H1 (cell line): ENCODE data around the gene TXNL4A. TPM values are rescaled to one million over a fixed set of nuclear protein-coding genes. Genes with fewer than 3 reads are reported as not detected.
A peak's percentile ranks its signal among the peaks of the same experiment; 100 is the strongest.

Experiments
- CTCF ChIA-PET: fragments of 300-600 bp; sonication (Branson Sonifier 250); formaldehyde crosslinking; loops from one replicate; lab custom pipeline; 2021; ENCODE audit not compliant: partially characterized antibody; lab: Charles Lee
- POLR2A ChIA-PET: fragments of 300-600 bp; sonication (Branson Sonifier 250); formaldehyde crosslinking; loops from one replicate; lab custom pipeline; 2021; ENCODE audit warnings: inconsistent platforms; ENCODE audit not compliant: partially characterized antibody; lab: Charles Lee
- DNase-seq, 2 experiments: peaks; one replicate each; pipeline versions ENCODE4 v3.0.0 to v3.0.0-alpha.2; 2010 to 2022; ENCODE audit warnings: low spot score in 2 of 2, low read depth in 1 of 2, mixed read lengths in 1 of 2
- FAIRE-seq: peaks from 2 replicates; lab custom pipeline; 2011; peaks lifted over from hg19 to GRCh38; lab: Jason Lieb, UNC
- H2AFZ ChIP-seq: 2 replicates; pipeline ENCODE4 v1.8.1; 2012; ENCODE audit warnings: low read length, inconsistent platforms
- H2AK5ac ChIP-seq: 2 replicates; pipeline ENCODE4 v1.6.1; 2013; ENCODE audit warnings: low read depth, low read length
- H2BK120ac ChIP-seq: replicated peaks from 2 replicates; pipeline ENCODE3; 2013; ENCODE audit warnings: low read depth, low read length, inconsistent platforms
- H2BK12ac ChIP-seq: 2 replicates; pipeline ENCODE4 v1.6.1; 2013; ENCODE audit warnings: low read depth, low read length
- H2BK15ac ChIP-seq: 2 replicates; pipeline ENCODE4 v1.6.1; 2013; ENCODE audit warnings: low read length
- H2BK20ac ChIP-seq: 2 replicates; pipeline ENCODE4 v1.6.1; 2013; ENCODE audit warnings: low read length
- H2BK5ac ChIP-seq: 2 replicates; pipeline ENCODE4 v1.6.1; 2013; ENCODE audit warnings: low read depth, low read length
- H3K14ac ChIP-seq: 2 replicates; pipeline ENCODE4 v1.6.1; 2013; ENCODE audit warnings: inconsistent platforms; ENCODE audit not compliant: insufficient read length
- H3K18ac ChIP-seq: 2 replicates; pipeline ENCODE4 v1.6.1; 2013; ENCODE audit warnings: low read length; ENCODE audit errors: extremely low read depth
- H3K23ac ChIP-seq: 2 replicates; pipeline ENCODE4 v1.6.1; 2013; ENCODE audit warnings: inconsistent platforms; ENCODE audit not compliant: insufficient read length
- H3K23me2 ChIP-seq: 2 replicates; pipeline ENCODE4 v1.6.1; 2013; ENCODE audit warnings: low read depth, low read length
- H3K27ac ChIP-seq: 2 replicates; pipeline ENCODE4 v1.6.1; 2011; ENCODE audit warnings: low read depth, low read length, inconsistent platforms
- H3K27me3 ChIP-seq, 4 experiments: replicated peaks in 1 of 4; 1 replicate in 1 of 4; 2 replicates in 3 of 4; pipeline versions ENCODE4 v1.6.1 to v1.8.1; 2011 to 2013; ENCODE audit warnings: low read length in 3 of 4, mild to moderate bottlenecking in 3 of 4, inconsistent platforms in 2 of 4, mixed read lengths in 2 of 4, moderate library complexity in 1 of 4; ENCODE audit not compliant: control insufficient read depth in 3 of 4, insufficient read depth in 3 of 4; ENCODE audit errors: extremely low read depth in 1 of 4
- H3K36me3 ChIP-seq, 4 experiments: 2 replicates each; pipeline versions ENCODE4 v1.6.1 to v1.8.1; 2011 to 2013; ENCODE audit warnings: mild to moderate bottlenecking in 4 of 4, low read length in 3 of 4, moderate library complexity in 2 of 4, control low read depth in 1 of 4, inconsistent platforms in 1 of 4; ENCODE audit not compliant: insufficient read depth in 4 of 4, control insufficient read depth in 2 of 4
- H3K4ac ChIP-seq: replicated peaks from 2 replicates; pipeline ENCODE3; 2013; ENCODE audit warnings: low read length, low read depth, mixed read lengths, inconsistent platforms; ENCODE audit not compliant: insufficient read length
- H3K4me1 ChIP-seq, 4 experiments: replicated peaks in 1 of 4; 1 replicate in 1 of 4; 2 replicates in 3 of 4; pipeline versions ENCODE4 v1.6.1 to v1.8.1; 2011 to 2013; ENCODE audit warnings: low read length in 3 of 4, inconsistent platforms in 2 of 4, mixed read lengths in 1 of 4; ENCODE audit not compliant: insufficient read depth in 4 of 4, control insufficient read depth in 3 of 4
- H3K4me2 ChIP-seq, 2 experiments: 2 replicates each; pipeline versions ENCODE4 v1.6.1 to v1.8.1; 2011 to 2013; ENCODE audit warnings: low read depth in 2 of 2, low read length in 2 of 2, control low read depth in 1 of 2, inconsistent platforms in 1 of 2, mild to moderate bottlenecking in 1 of 2; ENCODE audit not compliant: insufficient read depth in 1 of 2
- H3K4me3 ChIP-seq, 4 experiments: fragments of 200-600, 300-600 bp in 1 of 4; sonication (generic), shearing (Covaris generic), sonication (Bioruptor Twin) in 1 of 4; 2 replicates each; pipeline versions ENCODE4 v1.5.1 to v1.8.1; 2011 to 2016; ENCODE audit warnings: low read length in 4 of 4, low read depth in 3 of 4, control low read depth in 2 of 4, inconsistent platforms in 2 of 4, mild to moderate bottlenecking in 2 of 4, mixed read lengths in 1 of 4, moderate library complexity in 1 of 4; ENCODE audit not compliant: insufficient read depth in 2 of 4; ENCODE audit errors: extremely low read depth in 1 of 4
- H3K56ac ChIP-seq: replicated peaks from 2 replicates; pipeline ENCODE3; 2013; ENCODE audit warnings: low read depth, mild to moderate bottlenecking, mixed read lengths, low read length, inconsistent platforms; ENCODE audit not compliant: insufficient read length
- H3K79me1 ChIP-seq: 2 replicates; pipeline ENCODE4 v1.6.1; 2013; ENCODE audit warnings: low read depth, low read length, control low read depth
- H3K79me2 ChIP-seq, 2 experiments: 2 replicates each; pipeline versions ENCODE4 v1.6.1 to v1.8.1; 2012 to 2013; ENCODE audit warnings: low read length in 2 of 2, mild to moderate bottlenecking in 2 of 2, inconsistent platforms in 1 of 2; ENCODE audit not compliant: insufficient read depth in 2 of 2, control insufficient read depth in 1 of 2
- H3K9ac ChIP-seq, 4 experiments: replicated peaks in 1 of 4; 1 replicate in 1 of 4; 2 replicates in 3 of 4; pipeline versions ENCODE4 v1.6.1 to v1.8.1; 2011 to 2013; ENCODE audit warnings: low read depth in 3 of 4, low read length in 3 of 4, control low read depth in 2 of 4, mild to moderate bottlenecking in 2 of 4, moderate library complexity in 2 of 4, inconsistent platforms in 1 of 4; ENCODE audit errors: extremely low read depth in 1 of 4
- H3K9me3 ChIP-seq, 2 experiments: 2 replicates each; pipeline versions ENCODE4 v1.6.1 to v1.8.1; 2012 to 2013; ENCODE audit warnings: mild to moderate bottlenecking in 2 of 2, moderate library complexity in 2 of 2, control low read depth in 1 of 2, inconsistent platforms in 1 of 2, low read depth in 1 of 2, low read length in 1 of 2, mixed read lengths in 1 of 2; ENCODE audit not compliant: insufficient read depth in 2 of 2
- H4K20me1 ChIP-seq, 2 experiments: replicated peaks in 1 of 2; 2 replicates each; pipeline versions ENCODE3 to v1.8.1; 2011 to 2013; ENCODE audit warnings: inconsistent platforms in 2 of 2, low read length in 2 of 2, mild to moderate bottlenecking in 1 of 2; ENCODE audit not compliant: insufficient read depth in 2 of 2, control insufficient read depth in 1 of 2
- H4K5ac ChIP-seq: 2 replicates; pipeline ENCODE4 v1.6.1; 2013; ENCODE audit warnings: low read length, low read depth, mixed read lengths, inconsistent platforms; ENCODE audit not compliant: insufficient read length
- H4K8ac ChIP-seq: 2 replicates; pipeline ENCODE4 v1.8.0; 2013; ENCODE audit warnings: mild to moderate bottlenecking, moderate library complexity, low read length, inconsistent platforms; ENCODE audit not compliant: insufficient read depth; ENCODE audit errors: extremely low read depth
- H4K91ac ChIP-seq: replicated peaks from 2 replicates; pipeline ENCODE3; 2013; ENCODE audit warnings: low read length, mixed read lengths, inconsistent platforms; ENCODE audit not compliant: insufficient read length
- E2F6 ChIP-seq: IDR thresholded peaks from 2 replicates; pipeline ENCODE4 v1.6.1; 2012; ENCODE audit warnings: inconsistent platforms
- EP300 ChIP-seq, 2 experiments: IDR thresholded peaks; 1 replicate in 1 of 2; 2 replicates in 1 of 2; pipeline ENCODE4 v1.6.1; 2011 to 2012; ENCODE audit warnings: low read depth in 2 of 2, low read length in 2 of 2, mild to moderate bottlenecking in 2 of 2, borderline replicate concordance in 1 of 2, inconsistent platforms in 1 of 2, moderate library complexity in 1 of 2
- EZH2 ChIP-seq: fragments of 200-600 bp; sonication (generic); IDR thresholded peaks from 2 replicates; pipeline ENCODE4 v1.7.1; 2012; ENCODE audit warnings: low read depth, mild to moderate bottlenecking, moderate library complexity, low read length, inconsistent platforms; ENCODE audit not compliant: severe bottlenecking
- HDAC2 ChIP-seq, 2 experiments: fragments of 300-600 bp in 1 of 2; sonication (generic) in 1 of 2; IDR thresholded peaks; 2 replicates each; pipeline ENCODE4 v1.6.1; 2011 to 2012; ENCODE audit warnings: low read depth in 2 of 2, low read length in 2 of 2, mild to moderate bottlenecking in 2 of 2, moderate library complexity in 2 of 2, borderline replicate concordance in 1 of 2, inconsistent platforms in 1 of 2
- HDAC6 ChIP-seq: IDR thresholded peaks from one replicate; pipeline ENCODE4 v1.7.1; 2012; ENCODE audit warnings: low read depth, mild to moderate bottlenecking, inconsistent platforms, low read length, moderate library complexity
- JUN ChIP-seq: IDR thresholded peaks from 2 replicates; pipeline ENCODE4 v1.6.1; 2011; ENCODE audit warnings: low read depth, mild to moderate bottlenecking, improper control_type of control experiment, low read length
- MAFK ChIP-seq: IDR thresholded peaks from 2 replicates; pipeline ENCODE4 v1.6.1; 2012; ENCODE audit warnings: low read depth, mild to moderate bottlenecking, improper control_type of control experiment, low read length
- POLR2AphosphoS5 ChIP-seq: IDR thresholded peaks from 2 replicates; pipeline ENCODE4 v1.6.1; 2011; ENCODE audit warnings: low read depth, low read length
- RNF2 ChIP-seq: fragments of 200-900, 300-1000 bp; sonication (generic); IDR thresholded peaks from 2 replicates; pipeline ENCODE4 v1.7.1; 2016; ENCODE audit warnings: borderline replicate concordance, low read depth, mild to moderate bottlenecking, antibody characterized with exemption, low read length; ENCODE audit not compliant: poor library complexity, severe bottlenecking; ENCODE audit errors: missing control alignments
- SP2 ChIP-seq: IDR thresholded peaks from 2 replicates; pipeline ENCODE4 v1.6.1; 2012; ENCODE audit warnings: mild to moderate bottlenecking, low read length, inconsistent platforms
- TCF12 ChIP-seq: IDR thresholded peaks from 2 replicates; pipeline ENCODE4 v1.6.1; 2011; ENCODE audit warnings: low read depth, mild to moderate bottlenecking, low read length
- WGBS, 2 experiments: shearing (Covaris generic) in 1 of 2; methylation state at CpG; one replicate each; pipeline versions ENCODE4 v1.1.6 to v1.1.7; 2013 to 2015; ENCODE audit warnings: low lambda C conversion rate in 2 of 2, mixed read lengths in 2 of 2, inconsistent platforms in 1 of 2, low coverage in 1 of 2, missing lambda C conversion rate in 1 of 2; ENCODE audit not compliant: insufficient replicate concordance in 2 of 2, insufficient coverage in 1 of 2, insufficient read length in 1 of 2; ENCODE audit errors: extremely low coverage in 1 of 2, missing lambda C conversion rate in 1 of 2; 5-methylcytosine and 5-hydroxymethylcytosine counted together
- polyA plus RNA-seq, 7 experiments: library from polyadenylated mRNA; depleted of rRNA in 3 of 7; stranded (reverse) in 5 of 7; unstranded in 2 of 7; fragments of >200 nt in 5 of 7; fragments of 200-250 nt in 2 of 7; gene quantifications; 1 replicate in 5 of 7; 2 replicates in 1 of 7; 4 replicates in 1 of 7; pipeline versions ENCODE4 v1.2.1 to v1.2.3, GENCODE V29; 2011 to 2013; ENCODE audit warnings: missing spikeins in 2 of 7, mixed read lengths in 2 of 7
- total RNA-seq: library from RNA; stranded (reverse); fragmentation: NEBNext Ultra II Directional; extraction: Animal tissue kit (Norgen Biotek cat#: 25700); gene quantifications from 2 replicates; pipeline ENCODE4 v1.2.1, GENCODE V29; 2021

TXNL4A gene
- total and polyA plus RNA-seq, 2 of the 8 experiments (the other 6 are each of a cell fraction or from before 2014, with no cell fraction given), result 169 to 181 TPM

GRCh38 chr18:79952456-79952995, 35.8 kb downstream of the TXNL4A start:
- ChIA-PET CTCF (interaction anchor here (0.8 to 3.4 kb wide), 5 partner anchors 9 to 72 kb away, joined by 3 to 17 read pairs (median 4); no protein-coding TSS in a partner anchor), POLR2A (interaction anchor here (0.8 to 1.7 kb wide), 3 partner anchors 11 to 47 kb away, joined by 3 to 8 read pairs (median 4); partner anchors contain the start of gene HSBP1L1)
- Histone ChIP-seq H4K8ac (no peak overlapping the region; the same call in 1 of the 2 replicates), H3K9ac (no peak overlapping the region), H2BK15ac (no peak overlapping the region), H3K27ac (no peak overlapping the region), H3K23me2 (peaks cover 14% of the 10 kb centered on the region; the same call in 1 of the 2 replicates), H4K20me1 (peaks cover 0 to 8% of the 10 kb centered on the region in 2 experiments), H3K4ac (no peak overlapping the region), H3K79me2 (peaks cover 0 to 3% of the 10 kb centered on the region in 2 experiments; a peak in 1 of 4 replicates), H2BK120ac (no peak overlapping the region), H3K56ac (no peak overlapping the region), H3K4me1 (peaks cover 2 to 9% (median 5%) of the 10 kb centered on the region in 4 experiments), H2AFZ (no peak overlapping the region), H3K79me1 (no peaks in the 10 kb centered on the region; the same call in 1 of the 2 replicates), H3K23ac (no peak overlapping the region), H3K4me2 (peak overlapping the region; percentile 58 to 72), H4K91ac (no peak overlapping the region), H2BK5ac (no peak overlapping the region), H2BK20ac (no peak overlapping the region), H3K36me3 (no peaks in the 10 kb centered on the region), H2AK5ac (no peak overlapping the region), H3K4me3 (peak overlapping the region; percentile 53 to 84 (median 66)), H3K18ac (no peak overlapping the region; the same call in 1 of the 2 replicates), H3K27me3 (peaks cover 10 to 44% (median 39%) of the 10 kb centered on the region in 4 experiments), H2BK12ac (no peak overlapping the region), H4K5ac (no peak overlapping the region), H3K9me3 (no peaks in the 10 kb centered on the region), H3K14ac (no peak overlapping the region)
- FAIRE-seq (no peak), DNase-seq (no peak)
- 17% methylated on average over 2 of the region's 43 CpGs; no CpG with 5 or more reads in 1 of the 2 experiments for WGBS, 2 experiments
- TF ChIP-seq E2F6 (no peak), HDAC6 (no peak), RNF2 (peak; percentile 66), SP2 (no peak), EZH2 (peak; percentile 36), JUN (no peak), HDAC2 (IDR thresholded peaks at IDR 0.05; ENCODE audit: borderline replicate concordance in 1 of 2, low read depth in 2 of 2, low read length in 2 of 2) (no peak), EP300 (IDR thresholded peaks at IDR 0.05; ENCODE audit: borderline replicate concordance in 1 of 2, low read depth in 2 of 2, low read length in 2 of 2) (no peak), POLR2AphosphoS5 (no peak), MAFK (no peak), TCF12 (no peak)
